A673 (cell line): ENCODE results near the gene ITPR2. TPM values are rescaled to one million over a fixed set of nuclear protein-coding genes. Genes with fewer than 3 reads are reported as not detected.
A peak's percentile ranks its signal among the peaks of the same experiment; 100 is the strongest.
"Not testable (repeated sequence)": the region's sequence is repeated elsewhere in the genome, so short reads cannot be mapped to it uniquely, and the experiment has no call there.

ENCODE experiments used
- BruUV-seq: library from RNA; stranded (reverse); fragments of 400-500 nt; replicated peaks from 2 replicates; lab custom pipeline; 2021; lab: Mats Ljungman, UMichigan
- CTCF ChIA-PET: fragments of 300-600 bp; sonication (Branson Sonifier 250); formaldehyde crosslinking; loops from one replicate; lab custom pipeline; 2022; ENCODE audit warnings: antibody characterized with exemption; lab: Charles Lee
- POLR2A ChIA-PET: fragments of 300-600 bp; sonication (Branson Sonifier 250); formaldehyde crosslinking; loops from one replicate; lab custom pipeline; 2022; ENCODE audit warnings: antibody characterized with exemption; ENCODE audit not compliant: low non-redundant PET; lab: Charles Lee
- DNase-seq: peaks from one replicate; pipeline ENCODE4 v3.0.0-alpha.2; 2015; ENCODE audit warnings: low spot score
- H3K27ac ChIP-seq: fragments of 200-600 bp; sonication (generic); 2 replicates; pipeline ENCODE4 v1.5.1; 2016; ENCODE audit warnings: mixed run types, low read depth, mild to moderate bottlenecking, mixed read lengths, antibody characterized with exemption, low read length; ENCODE audit not compliant: poor library complexity, severe bottlenecking
- H3K27me3 ChIP-seq: fragments of 200-600 bp; sonication (generic); replicated peaks from 2 replicates; pipeline ENCODE4 v1.6.1; 2017; ENCODE audit warnings: mixed run types, low read depth, mild to moderate bottlenecking, mixed read lengths, antibody characterized with exemption, low read length; ENCODE audit not compliant: insufficient read depth, poor library complexity
- H3K36me3 ChIP-seq: fragments of 200-600 bp; sonication (generic); 2 replicates; pipeline ENCODE4 v1.6.1; 2016; ENCODE audit warnings: mixed run types, mild to moderate bottlenecking, mixed read lengths, antibody characterized with exemption, low read length; ENCODE audit not compliant: insufficient read depth, poor library complexity, severe bottlenecking
- H3K4me1 ChIP-seq: fragments of 200-600 bp; sonication (generic); 2 replicates; pipeline ENCODE4 v1.6.1; 2017; ENCODE audit warnings: mixed run types, mild to moderate bottlenecking, mixed read lengths, antibody characterized with exemption, low read length; ENCODE audit not compliant: insufficient read depth, poor library complexity, severe bottlenecking
- H3K4me3 ChIP-seq: fragments of 200-600 bp; sonication (generic); 2 replicates; pipeline ENCODE4 v1.5.1; 2016; ENCODE audit warnings: low read depth, mixed run types, mild to moderate bottlenecking, mixed read lengths, low read length; ENCODE audit not compliant: poor library complexity, severe bottlenecking
- H3K9me3 ChIP-seq: fragments of 200-600 bp; sonication (generic); 2 replicates; pipeline ENCODE4 v1.6.1; 2016; ENCODE audit warnings: mixed run types, low read depth, mild to moderate bottlenecking, mixed read lengths, antibody characterized with exemption, low read length; ENCODE audit not compliant: poor library complexity, severe bottlenecking
- CTCF ChIP-seq: fragments of 300-800, 200-600 bp; sonication (generic); conservative IDR thresholded peaks from 2 replicates; pipeline ENCODE4 v1.5.1; 2017; ENCODE audit warnings: low read depth, mild to moderate bottlenecking, antibody characterized with exemption, low read length, moderate library complexity, mixed read lengths
- EZH2 ChIP-seq: fragments of 200-600 bp; sonication (generic); IDR thresholded peaks from 2 replicates; pipeline ENCODE4 v1.6.1; 2017; ENCODE audit warnings: borderline replicate concordance, low read depth, mild to moderate bottlenecking, mixed read lengths, antibody characterized with exemption, low read length; ENCODE audit not compliant: poor library complexity, severe bottlenecking
- intact Hi-C: fragments of 100-400 bp; cut with micrococcal nuclease; formaldehyde crosslinking; loops from one replicate; pipeline ENCODE4 v1.10.0; 2022; ENCODE audit not compliant: unreplicated experiment
- total RNA-seq: library from RNA; stranded (reverse); gene quantifications from 2 replicates; pipeline ENCODE4 v1.2.3, GENCODE V29; 2021

Gene ITPR2
- total RNA-seq, 1 experiment from 2014 or later, result 22.6 TPM

GRCh38 chr12:26434299-26435068 is 398.5 kb downstream of the ITPR2 start:
- Histone ChIP-seq H3K9me3 (no peaks in the 10 kb centered on the region), H3K4me1 (no peaks in the 10 kb centered on the region), H3K27me3 (no peaks in the 10 kb centered on the region), H3K4me3 (no peak overlapping the region), H3K36me3 (no peaks in the 10 kb centered on the region), H3K27ac (no peak overlapping the region)
- TF ChIP-seq EZH2, result no peak
- peak; percentile 79 for TF ChIP-seq CTCF
- DNase-seq, result peak; percentile 79
- BruUV-seq, result no TSS peak
- intact Hi-C loops, result loop anchor here (1.0 to 5.0 kb wide), 4 partner anchors 180 to 312 kb away; no protein-coding TSS in a partner anchor
- CTCF ChIA-PET, result interaction anchor here (1.5 kb wide), 1 partner anchor 267 kb away, joined by 3 read pairs; no protein-coding TSS in a partner anchor
- POLR2A ChIA-PET, result no interaction called here

- H3K27ac ChIP-seq, H3K4me1 ChIP-seq, H3K9me3 ChIP-seq, POLR2A ChIA-PET, DNase-seq, H3K27me3 ChIP-seq, H3K36me3 ChIP-seq, BruUV-seq, H3K4me3 ChIP-seq: not testable (repeated sequence)
- CTCF ChIA-PET, result interaction anchor here (0.6 kb wide), 1 partner anchor 149 kb away, joined by 3 read pairs; no protein-coding TSS in a partner anchor
- intact Hi-C loops, result loop anchor here (1.0 to 5.0 kb wide), 4 partner anchors 181 to 311 kb away; no protein-coding TSS in a partner anchor
Observed at GRCh38 chr12:26433701-26434100, 399.3 kb downstream of the ITPR2 start.

- ChIA-PET POLR2A (no interaction called here), CTCF (no interaction called here)
- no peaks in the 10 kb centered on the region for H3K27me3 ChIP-seq
- TF ChIP-seq CTCF, result no peak
- no peaks in the 10 kb centered on the region for H3K36me3 ChIP-seq
- no peaks in the 10 kb centered on the region for H3K4me1 ChIP-seq
- H3K4me3 ChIP-seq, result no peak overlapping the region
- intact Hi-C loops, result loop anchor here (5.0 kb wide), 1 partner anchor 309 kb away; no protein-coding TSS in a partner anchor
- BruUV-seq, result no TSS peak
- H3K27ac ChIP-seq, result no peak overlapping the region
- no peak for DNase-seq
- no peaks in the 10 kb centered on the region for H3K9me3 ChIP-seq
Observed at GRCh38 chr12:26431211-26431610, 401.8 kb downstream of the ITPR2 start.

GRCh38 chr12:26430596-26430995 is 402.4 kb downstream of the ITPR2 start:
- H3K27me3 ChIP-seq, POLR2A ChIA-PET, H3K4me1 ChIP-seq, H3K9me3 ChIP-seq, H3K36me3 ChIP-seq, DNase-seq, H3K27ac ChIP-seq, CTCF ChIA-PET, H3K4me3 ChIP-seq, BruUV-seq: not testable (repeated sequence)
- intact Hi-C loops, result loop anchor here (5.0 kb wide), 1 partner anchor 308 kb away; no protein-coding TSS in a partner anchor
